GM12878 (cell line): ENCODE measurements around the gene GNPNAT1. TPM values are rescaled to one million over a fixed set of nuclear protein-coding genes. Genes with fewer than 3 reads are reported as not detected.

Source experiments
- ATAC-seq: fragments of 200-7000 bp; cut with Tn5 transposase; 3 replicates; pipeline ENCODE4 v1.9.1; 2020; ENCODE audit warnings: mild to moderate bottlenecking, moderate library complexity
- BruUV-seq: library from RNA; stranded (reverse); fragments of 400-500 nt; replicated peaks from 2 replicates; lab custom pipeline; 2021; lab: Mats Ljungman, UMichigan
- CTCF ChIA-PET: fragments of 300-600 bp; sonication (Branson Sonifier 250); formaldehyde crosslinking; extraction: SDS; loops from one replicate; lab custom pipeline; 2021; ENCODE audit warnings: inconsistent platforms; lab: Yijun Ruan, JAX
- POLR2A ChIA-PET: fragments of 350-600 bp; formaldehyde crosslinking; extraction: SDS; loops from one replicate; lab custom pipeline; 2021; ENCODE audit warnings: inconsistent platforms; lab: Charles Lee
- RAD21 ChIA-PET: fragments of 300-600 bp; sonication (Branson Sonifier 250); formaldehyde crosslinking; loops from one replicate; lab custom pipeline; 2023; ENCODE audit warnings: antibody characterized with exemption; ENCODE audit not compliant: unreplicated experiment; lab: Charles Lee
- SMC1A ChIA-PET: fragments of 300-600 bp; sonication (Branson Sonifier 250); formaldehyde crosslinking; loops from one replicate; lab custom pipeline; 2023; ENCODE audit not compliant: unreplicated experiment, uncharacterized antibody; lab: Charles Lee
- DNase-seq: peaks from one replicate; pipeline ENCODE4 v3.0.0-alpha.2; 2011; ENCODE audit warnings: low read depth, low spot score
- FAIRE-seq: peaks from 3 replicates; lab custom pipeline; 2011; peaks lifted over from hg19 to GRCh38; lab: Jason Lieb, UNC
- H2AFZ ChIP-seq: 2 replicates; pipeline ENCODE4 v1.6.0; 2011; ENCODE audit warnings: low read depth, low read length, control low read depth; ENCODE audit not compliant: control insufficient read depth
- H3K27ac ChIP-seq: 2 replicates; pipeline ENCODE4 v1.5.1; 2011; ENCODE audit warnings: control low read depth; ENCODE audit not compliant: control insufficient read depth, insufficient read depth
- H3K27me3 ChIP-seq, 2 experiments: replicated peaks in 1 of 2; 2 replicates each; pipeline versions ENCODE4 v1.6.0 to v1.6.1; 2011; ENCODE audit warnings: low read length in 1 of 2; ENCODE audit not compliant: control insufficient read depth in 2 of 2, insufficient read depth in 2 of 2
- H3K36me3 ChIP-seq, 2 experiments: 2 replicates each; pipeline ENCODE4 v1.5.1; 2011; ENCODE audit warnings: low read length in 1 of 2; ENCODE audit not compliant: control insufficient read depth in 2 of 2, insufficient read depth in 2 of 2
- H3K4me1 ChIP-seq: 2 replicates; pipeline ENCODE4 v1.6.1; 2011; ENCODE audit warnings: mild to moderate bottlenecking, low read length, moderate library complexity, mixed read lengths; ENCODE audit not compliant: control insufficient read depth, insufficient read depth
- H3K4me2 ChIP-seq: 2 replicates; pipeline ENCODE4 v1.6.0; 2011; ENCODE audit warnings: control low read depth; ENCODE audit not compliant: control insufficient read depth, insufficient read depth
- H3K4me3 ChIP-seq: fragments of 200-600 bp; sonication (generic); 2 replicates; pipeline ENCODE4 v1.5.1; 2016
- H3K79me2 ChIP-seq: 2 replicates; pipeline ENCODE4 v1.6.0; 2011; ENCODE audit warnings: low read length; ENCODE audit not compliant: control insufficient read depth, insufficient read depth
- H3K9ac ChIP-seq: 2 replicates; pipeline ENCODE4 v1.8.0; 2011; ENCODE audit warnings: low read length, control low read depth, mixed read lengths; ENCODE audit not compliant: control insufficient read depth, insufficient read depth
- H3K9me3 ChIP-seq: replicated peaks from 3 replicates; pipeline ENCODE4 v1.5.1; 2011; ENCODE audit warnings: mild to moderate bottlenecking, low read length; ENCODE audit not compliant: control insufficient read depth, insufficient read depth
- H4K20me1 ChIP-seq: 2 replicates; pipeline ENCODE4 v1.6.0; 2011; ENCODE audit not compliant: control insufficient read depth, insufficient read depth
- BHLHE40 ChIP-seq, 2 experiments: fragments of 450-650 bp in 1 of 2; IDR thresholded peaks; 2 replicates each; pipeline ENCODE4 v1.6.1; 2011 to 2017; ENCODE audit warnings: low read depth in 2 of 2, borderline replicate concordance in 1 of 2, improper control_type of control experiment in 1 of 2, low read length in 1 of 2, mild to moderate bottlenecking in 1 of 2
- CREM ChIP-seq: IDR thresholded peaks from 2 replicates; pipeline ENCODE4 v1.6.1; 2014; ENCODE audit warnings: antibody characterized with exemption, low read depth
- ETV6 ChIP-seq, 2 experiments: fragments of 450-650 bp in 1 of 2; IDR thresholded peaks in 1 of 2; conservative IDR thresholded peaks in 1 of 2; 2 replicates each; pipeline ENCODE4 v1.6.1; 2014; ENCODE audit warnings: antibody characterized with exemption in 1 of 2, borderline replicate concordance in 1 of 2, low read depth in 1 of 2, mild to moderate bottlenecking in 1 of 2, moderate library complexity in 1 of 2
- MTA2 ChIP-seq: fragments of 450-650 bp; IDR thresholded peaks from 2 replicates; pipeline ENCODE4 v1.6.1; 2016; ENCODE audit warnings: low read depth, mild to moderate bottlenecking, moderate library complexity
- NRF1 ChIP-seq: conservative IDR thresholded peaks from 2 replicates; pipeline ENCODE4 v1.6.1; 2011; ENCODE audit warnings: mild to moderate bottlenecking, low read depth, low read length, improper control_type of control experiment
- POLR2AphosphoS5 ChIP-seq: IDR thresholded peaks from 2 replicates; pipeline ENCODE4 v1.6.1; 2011; ENCODE audit warnings: mild to moderate bottlenecking, low read length, inconsistent platforms
- SMARCA5 ChIP-seq: fragments of 450-650 bp; IDR thresholded peaks from 2 replicates; pipeline ENCODE4 v1.6.1; 2017; ENCODE audit warnings: mild to moderate bottlenecking
- SREBF2 ChIP-seq: IDR thresholded peaks from 2 replicates; pipeline ENCODE4 v1.6.1; 2012; ENCODE audit warnings: mild to moderate bottlenecking, low read length
- USF1 ChIP-seq: IDR thresholded peaks from 2 replicates; pipeline ENCODE4 v1.6.1; 2011; ENCODE audit warnings: borderline replicate concordance, low read depth, mild to moderate bottlenecking, moderate library complexity, mixed read lengths, low read length; ENCODE audit not compliant: insufficient read depth; ENCODE audit errors: extremely low read length
- ZBTB4 ChIP-seq: fragments of 450-650 bp; formaldehyde crosslinking; IDR thresholded peaks from 2 replicates; pipeline ENCODE4 v1.4.0; 2022; ENCODE audit warnings: mild to moderate bottlenecking, moderate library complexity
- ZNF24 ChIP-seq: fragments of 450-650 bp; IDR thresholded peaks from 2 replicates; pipeline ENCODE4 v1.6.1; 2017; ENCODE audit warnings: antibody characterized with exemption, mild to moderate bottlenecking
- WGBS: methylation state at CpG from one replicate; pipeline ENCODE4 v1.1.6; 2016; ENCODE audit warnings: low lambda C conversion rate; ENCODE audit not compliant: insufficient replicate concordance, insufficient coverage; ENCODE audit errors: missing lambda C conversion rate; 5-methylcytosine and 5-hydroxymethylcytosine counted together
- in situ Hi-C: fragments of 300-500 bp; cut with MboI; formaldehyde crosslinking; loops from 9 replicates; pipeline ENCODE4 v1.14.3; 2018; ENCODE audit warnings: mixed read lengths
- intact Hi-C: fragments of 100-400 bp; cut with micrococcal nuclease; formaldehyde crosslinking; loops from one replicate; pipeline ENCODE4 v1.14.2; 2022; ENCODE audit not compliant: unreplicated experiment
- polyA plus RNA-seq, 11 experiments: library from polyadenylated mRNA; depleted of rRNA in 4 of 11; unstranded in 6 of 11; stranded (reverse) in 5 of 11; fragments of >200 nt; fragmentation: Nextera tagmentation in 4 of 11; fragmentation: Illumina TruSeq in 1 of 11; extraction: Ambion mirVana in 4 of 11; extraction: Trizol in 1 of 11; gene quantifications; 1 replicate in 1 of 11; 2 replicates in 10 of 11; pipeline versions ENCODE4 v1.2.1 to v1.2.3, GENCODE V29; 2011 to 2016; ENCODE audit warnings: inconsistent platforms in 2 of 11, missing spikeins in 2 of 11, low read depth in 1 of 11
- total RNA-seq, 4 experiments: library from RNA; depleted of rRNA in 3 of 4; stranded (reverse); fragments of >200 nt in 3 of 4; fragmentation: Illumina TruSeq in 1 of 4; extraction: Trizol in 1 of 4; gene quantifications; 2 replicates each; pipeline versions ENCODE4 v1.2.1 to v1.2.3, GENCODE V29; 2013 to 2021
- TF ChIP-seq, protein P1 (sequence below): IDR thresholded peaks from 2 replicates; pipeline ENCODE4 v1.6.1; 2012; ENCODE audit warnings: low read depth, low read length, improper control_type of control experiment
- TF ChIP-seq, protein P2 (sequence below): fragments of 450-650 bp; IDR thresholded peaks from 2 replicates; pipeline ENCODE4 v1.6.1; 2017; ENCODE audit warnings: mild to moderate bottlenecking, moderate library complexity

Gene GNPNAT1
- total and polyA plus RNA-seq, 10 of the 15 experiments (the other 5 are each of a cell fraction or from before 2014, with no cell fraction given) = 18.9 to 52.6 (median 28.2) TPM

- TF ChIP-seq ETV6 (conservative IDR thresholded peaks at IDR 0.05 in 1 of 2, IDR thresholded peaks at IDR 0.05 in 1 of 2; ENCODE audit: borderline replicate concordance in 1 of 2, low read depth in 1 of 2) (no peak), USF1 (no peak), SREBF2 (no peak), CREM (no peak), ZNF24 (no peak)
Measured at GRCh38 chr14:52834440-52834842, 43.0 kb upstream of the GNPNAT1 start (continued).

- no peaks in the 10 kb centered on the region for H3K27me3 ChIP-seq
- no TSS peak for BruUV-seq
- H2AFZ ChIP-seq = no peak overlapping the region
- no peak overlapping the region for H3K4me2 ChIP-seq
- H3K27ac ChIP-seq = no peak overlapping the region
- no peaks in the 10 kb centered on the region for H3K9me3 ChIP-seq
- no peaks in the 10 kb centered on the region for H3K4me1 ChIP-seq
- in situ Hi-C loops = no loop called here
- WGBS = 70% methylated on average over 5 of the region's 5 CpGs
- H4K20me1 ChIP-seq = no peaks in the 10 kb centered on the region
- RAD21 ChIA-PET = no interaction called here
- POLR2A ChIA-PET = interaction anchor here (0.7 kb wide), 1 partner anchor 130 kb away, joined by 4 read pairs; no protein-coding TSS in a partner anchor
- ATAC-seq (no peak), DNase-seq (no peak), FAIRE-seq (no peak)
- H3K9ac ChIP-seq = no peak overlapping the region
- no peak overlapping the region for H3K4me3 ChIP-seq
- intact Hi-C loops = no loop called here
- no peaks in the 10 kb centered on the region for H3K36me3 ChIP-seq
- SMC1A ChIA-PET = interaction anchor here (0.7 to 2.4 kb wide), 4 partner anchors 9 to 472 kb away, joined by 3 to 11 read pairs (median 4); no protein-coding TSS in a partner anchor
- CTCF ChIA-PET = interaction anchor here (1.1 to 1.3 kb wide), 3 partner anchors 8 to 127 kb away, joined by 3 to 5 read pairs (median 4); no protein-coding TSS in a partner anchor
- H3K79me2 ChIP-seq = no peaks in the 10 kb centered on the region
- no peak for TF ChIP-seq ZBTB4 (CRISPR knock-in tag)
- TF ChIP-seq, protein P1, sequence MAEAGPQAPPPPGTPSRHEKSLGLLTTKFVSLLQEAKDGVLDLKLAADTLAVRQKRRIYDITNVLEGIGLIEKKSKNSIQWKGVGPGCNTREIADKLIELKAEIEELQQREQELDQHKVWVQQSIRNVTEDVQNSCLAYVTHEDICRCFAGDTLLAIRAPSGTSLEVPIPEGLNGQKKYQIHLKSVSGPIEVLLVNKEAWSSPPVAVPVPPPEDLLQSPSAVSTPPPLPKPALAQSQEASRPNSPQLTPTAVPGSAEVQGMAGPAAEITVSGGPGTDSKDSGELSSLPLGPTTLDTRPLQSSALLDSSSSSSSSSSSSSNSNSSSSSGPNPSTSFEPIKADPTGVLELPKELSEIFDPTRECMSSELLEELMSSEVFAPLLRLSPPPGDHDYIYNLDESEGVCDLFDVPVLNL = no peak
- no peak for TF ChIP-seq POLR2AphosphoS5
- no peak for TF ChIP-seq NRF1
- no peak for TF ChIP-seq MTA2
- TF ChIP-seq, protein P2, sequence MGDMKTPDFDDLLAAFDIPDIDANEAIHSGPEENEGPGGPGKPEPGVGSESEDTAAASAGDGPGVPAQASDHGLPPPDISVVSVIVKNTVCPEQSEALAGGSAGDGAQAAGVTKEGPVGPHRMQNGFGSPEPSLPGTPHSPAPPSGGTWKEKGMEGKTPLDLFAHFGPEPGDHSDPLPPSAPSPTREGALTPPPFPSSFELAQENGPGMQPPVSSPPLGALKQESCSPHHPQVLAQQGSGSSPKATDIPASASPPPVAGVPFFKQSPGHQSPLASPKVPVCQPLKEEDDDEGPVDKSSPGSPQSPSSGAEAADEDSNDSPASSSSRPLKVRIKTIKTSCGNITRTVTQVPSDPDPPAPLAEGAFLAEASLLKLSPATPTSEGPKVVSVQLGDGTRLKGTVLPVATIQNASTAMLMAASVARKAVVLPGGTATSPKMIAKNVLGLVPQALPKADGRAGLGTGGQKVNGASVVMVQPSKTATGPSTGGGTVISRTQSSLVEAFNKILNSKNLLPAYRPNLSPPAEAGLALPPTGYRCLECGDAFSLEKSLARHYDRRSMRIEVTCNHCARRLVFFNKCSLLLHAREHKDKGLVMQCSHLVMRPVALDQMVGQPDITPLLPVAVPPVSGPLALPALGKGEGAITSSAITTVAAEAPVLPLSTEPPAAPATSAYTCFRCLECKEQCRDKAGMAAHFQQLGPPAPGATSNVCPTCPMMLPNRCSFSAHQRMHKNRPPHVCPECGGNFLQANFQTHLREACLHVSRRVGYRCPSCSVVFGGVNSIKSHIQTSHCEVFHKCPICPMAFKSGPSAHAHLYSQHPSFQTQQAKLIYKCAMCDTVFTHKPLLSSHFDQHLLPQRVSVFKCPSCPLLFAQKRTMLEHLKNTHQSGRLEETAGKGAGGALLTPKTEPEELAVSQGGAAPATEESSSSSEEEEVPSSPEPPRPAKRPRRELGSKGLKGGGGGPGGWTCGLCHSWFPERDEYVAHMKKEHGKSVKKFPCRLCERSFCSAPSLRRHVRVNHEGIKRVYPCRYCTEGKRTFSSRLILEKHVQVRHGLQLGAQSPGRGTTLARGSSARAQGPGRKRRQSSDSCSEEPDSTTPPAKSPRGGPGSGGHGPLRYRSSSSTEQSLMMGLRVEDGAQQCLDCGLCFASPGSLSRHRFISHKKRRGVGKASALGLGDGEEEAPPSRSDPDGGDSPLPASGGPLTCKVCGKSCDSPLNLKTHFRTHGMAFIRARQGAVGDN = no peak
- no peak for TF ChIP-seq SMARCA5
- no peak for TF ChIP-seq BHLHE40 (IDR thresholded peaks at IDR 0.05; ENCODE audit: borderline replicate concordance in 1 of 2, low read depth in 2 of 2, low read length in 1 of 2)
Measured at GRCh38 chr14:52833891-52834290, 42.5 kb upstream of the GNPNAT1 start.
